Osteoblast (primary cell): ENCODE data around the gene MORN4. TPM values are rescaled to one million over a fixed set of nuclear protein-coding genes. Genes with fewer than 3 reads are reported as not detected.
"Not testable (repeated sequence)": the region's sequence is repeated elsewhere in the genome, so short reads cannot be mapped to it uniquely, and the experiment has no call there.

ENCODE experiments used
- DNase-seq: peaks from one replicate; pipeline ENCODE4 v3.0.0; 2011; ENCODE audit warnings: low spot score, mixed read lengths; ENCODE audit not compliant: insufficient read length; ENCODE audit errors: missing footprints
- H2AFZ ChIP-seq: 2 replicates; pipeline ENCODE4 v1.6.0; 2011; ENCODE audit warnings: mild to moderate bottlenecking, low read length
- H3K27ac ChIP-seq: 2 replicates; pipeline ENCODE4 v1.5.1; 2011; ENCODE audit warnings: mild to moderate bottlenecking, low read depth, low read length, moderate library complexity
- H3K27me3 ChIP-seq: 2 replicates; pipeline ENCODE4 v1.6.0; 2012; ENCODE audit warnings: mild to moderate bottlenecking, control low read depth, inconsistent platforms, low read length, moderate library complexity; ENCODE audit not compliant: insufficient read depth
- H3K36me3 ChIP-seq: 2 replicates; pipeline ENCODE4 v1.5.1; 2011; ENCODE audit warnings: mild to moderate bottlenecking, low read length, control low read depth, moderate library complexity; ENCODE audit not compliant: insufficient read depth
- H3K4me1 ChIP-seq: 2 replicates; pipeline ENCODE4 v1.5.1; 2011; ENCODE audit warnings: mild to moderate bottlenecking, low read length, control low read depth, moderate library complexity; ENCODE audit not compliant: insufficient read depth
- H3K4me2 ChIP-seq: 2 replicates; pipeline ENCODE4 v1.6.0; 2011; ENCODE audit warnings: mild to moderate bottlenecking, low read length; ENCODE audit not compliant: insufficient read depth
- H3K4me3 ChIP-seq: fragments of 200-600 bp; sonication (generic); 3 replicates; pipeline ENCODE4 v1.5.1; 2012; ENCODE audit warnings: mild to moderate bottlenecking, low read length, inconsistent platforms; ENCODE audit not compliant: insufficient read depth
- H3K79me2 ChIP-seq: 2 replicates; pipeline ENCODE4 v1.6.0; 2012; ENCODE audit warnings: mild to moderate bottlenecking, low read length, control low read depth, inconsistent platforms; ENCODE audit not compliant: insufficient read depth
- H3K9me3 ChIP-seq: 2 replicates; pipeline ENCODE4 v1.5.1; 2011; ENCODE audit warnings: low read depth, low read length, control low read depth
- H4K20me1 ChIP-seq: 2 replicates; pipeline ENCODE4 v1.6.0; 2012; ENCODE audit warnings: mild to moderate bottlenecking, low read length, control low read depth; ENCODE audit not compliant: insufficient read depth
- CTCF ChIP-seq: IDR thresholded peaks from 2 replicates; pipeline ENCODE4 v1.5.1; 2011; ENCODE audit warnings: mild to moderate bottlenecking, low read depth, low read length, moderate library complexity; ENCODE audit errors: extremely low read depth
- total RNA-seq: library from RNA; depleted of rRNA; stranded (reverse); fragments of >200 nt; gene quantifications from 2 replicates; pipeline ENCODE4 v1.2.3, GENCODE V29; 2012

Gene MORN4
- total RNA-seq, 1 donor = 4.0 TPM

- H3K4me3 ChIP-seq = no peak overlapping the region
- H3K36me3 ChIP-seq = no peaks in the 10 kb centered on the region
- H3K79me2 ChIP-seq = no peaks in the 10 kb centered on the region
- H3K4me2 ChIP-seq = no peak overlapping the region
- no peaks in the 10 kb centered on the region for H3K27me3 ChIP-seq
- H3K27ac ChIP-seq = no peak overlapping the region
- H3K9me3 ChIP-seq = no peaks in the 10 kb centered on the region
- H2AFZ ChIP-seq = no peak overlapping the region
- DNase-seq = no peak
- H4K20me1 ChIP-seq = no peaks in the 10 kb centered on the region
- H3K4me1 ChIP-seq = peaks cover 16% of the 10 kb centered on the region
- TF ChIP-seq CTCF = no peak
Measured at GRCh38 chr10:97577701-97578100, 55.6 kb downstream of the MORN4 start.

GRCh38 chr10:97576487-97576886, 56.8 kb downstream of the MORN4 start:
- H3K9me3 ChIP-seq, H2AFZ ChIP-seq, H3K27me3 ChIP-seq, H4K20me1 ChIP-seq, H3K4me3 ChIP-seq, H3K27ac ChIP-seq, H3K4me2 ChIP-seq, H3K36me3 ChIP-seq, DNase-seq, H3K79me2 ChIP-seq: not testable (repeated sequence)
- peaks cover 20% of the 10 kb centered on the region for H3K4me1 ChIP-seq

- peak overlapping the region; percentile 35 for H3K27ac ChIP-seq
- no peak overlapping the region for H2AFZ ChIP-seq
- H3K4me3 ChIP-seq = no peak overlapping the region
- peak overlapping the region; percentile 2 for H3K4me2 ChIP-seq
- H3K4me1 ChIP-seq = peaks cover 20% of the 10 kb centered on the region
- H3K27me3 ChIP-seq = no peaks in the 10 kb centered on the region
- DNase-seq = no peak
- H4K20me1 ChIP-seq = no peaks in the 10 kb centered on the region
- H3K79me2 ChIP-seq = no peaks in the 10 kb centered on the region
- no peaks in the 10 kb centered on the region for H3K9me3 ChIP-seq
- TF ChIP-seq CTCF = no peak
- peaks cover 3% of the 10 kb centered on the region for H3K36me3 ChIP-seq
Measured at GRCh38 chr10:97575127-97575668, 58.1 kb downstream of the MORN4 start.

- H3K27ac ChIP-seq = peak overlapping the region; percentile 35
- no peak overlapping the region for H2AFZ ChIP-seq
- TF ChIP-seq CTCF = no peak
- peak overlapping the region; percentile 2 for H3K4me2 ChIP-seq
- H3K36me3 ChIP-seq = peaks cover 5% of the 10 kb centered on the region
- H4K20me1 ChIP-seq = no peaks in the 10 kb centered on the region
- DNase-seq = peak; percentile 97
- H3K79me2 ChIP-seq = no peaks in the 10 kb centered on the region
- no peaks in the 10 kb centered on the region for H3K27me3 ChIP-seq
- no peaks in the 10 kb centered on the region for H3K9me3 ChIP-seq
- peaks cover 20% of the 10 kb centered on the region for H3K4me1 ChIP-seq
- no peak overlapping the region for H3K4me3 ChIP-seq
Measured at GRCh38 chr10:97574374-97575126, 58.8 kb downstream of the MORN4 start.
